Suprapubic skin (tissue), 4 donors: Measurements from ENCODE around the gene FAM107A.

ENCODE experiments used
- CTCF ChIP-seq, 2 donors: fragments of 200-600 bp in 1 of 2; fragments of 450-650 bp in 1 of 2; sonication (generic) in 1 of 2; IDR thresholded peaks; one replicate each; pipeline ENCODE4 v1.5.1; 2016 to 2019; ENCODE audit warnings: antibody characterized with exemption in 2 of 2, mild to moderate bottlenecking in 1 of 2, moderate library complexity in 1 of 2
- EP300 ChIP-seq: sonication (generic); formaldehyde crosslinking; IDR thresholded peaks from one replicate; pipeline ENCODE4 v1.6.1; 2017; ENCODE audit warnings: antibody characterized with exemption
- POLR2A ChIP-seq, 2 donors: fragments of 450-650 bp; IDR thresholded peaks; one replicate each; pipeline ENCODE4 v1.6.1; 2017; ENCODE audit warnings: antibody characterized with exemption in 2 of 2, mild to moderate bottlenecking in 2 of 2, moderate library complexity in 2 of 2
- POLR2AphosphoS5 ChIP-seq, 3 donors: sonication (generic); formaldehyde crosslinking; IDR thresholded peaks; one replicate each; pipeline ENCODE4 v1.6.1; 2017; ENCODE audit warnings: antibody characterized with exemption in 3 of 3

GRCh38 chr3:58535531-58536500, 41.4 kb downstream of the FAM107A start:
- TF ChIP-seq POLR2A (IDR thresholded peaks at IDR 0.05) (no peak), CTCF (IDR thresholded peaks at IDR 0.05) (no peak), EP300 (no peak), POLR2AphosphoS5 (IDR thresholded peaks at IDR 0.05) (no peak)
